Activated CD4-positive, alpha-beta memory T cell treated with anti-CD3 and anti-CD28 coated beads for 36 hours (primary cell): ENCODE data around the gene INHBC. TPM values are rescaled to one million over a fixed set of nuclear protein-coding genes. Genes with fewer than 3 reads are reported as not detected.

ENCODE experiments used
- total RNA-seq, 2 experiments: library from RNA; stranded (reverse); gene quantifications; one replicate each; pipeline ENCODE4 v1.2.3, GENCODE V29; 2021

INHBC gene
- total RNA-seq, 2 experiments from 2014 or later = not detected

Other genes with a start within 250 kb of the INHBC start
- under 1 TPM; 0.24 to 0.46 TPM for gene NXPH4, start 218.0 kb upstream of the INHBC start, total RNA-seq
- 100 to 1,000 TPM; 401 to 404 TPM for gene SHMT2, start 205.1 kb upstream of the INHBC start, total RNA-seq
- gene STAC3, start 183.6 kb upstream of the INHBC start, total RNA-seq = 1 to 10 TPM; 1.9 to 2.0 TPM
- 10 to 100 TPM; 42.2 to 51.4 TPM for gene R3HDM2, start 3.7 kb upstream of the INHBC start, total RNA-seq
- under 1 TPM; 0.34 to 0.69 TPM for gene INHBE, start 20.5 kb downstream of the INHBC start, total RNA-seq
- gene GLI1, start 25.0 kb downstream of the INHBC start, total RNA-seq = under 1 TPM in 1 of 2 experiments, not detected in 1; 0.07 TPM
- 10 to 100 TPM; 78.9 to 88.4 TPM for gene ARHGAP9, start 45.1 kb downstream of the INHBC start, total RNA-seq
- gene MARS1, start 53.3 kb downstream of the INHBC start, total RNA-seq = 100 to 1,000 TPM; 354 to 364 TPM
- gene DDIT3, start 85.7 kb downstream of the INHBC start, total RNA-seq = 10 to 100 TPM; 24.1 to 25.2 TPM
- 10 to 100 TPM; 43.5 to 48.2 TPM for gene MBD6, start 88.0 kb downstream of the INHBC start, total RNA-seq
- 10 to 100 TPM; 81.0 to 85.2 TPM for gene DCTN2, start 112.4 kb downstream of the INHBC start, total RNA-seq
- under 1 TPM; 0.90 to 0.99 TPM for gene KIF5A, start 115.3 kb downstream of the INHBC start, total RNA-seq
- gene PIP4K2C, start 156.4 kb downstream of the INHBC start, total RNA-seq = 10 to 100 TPM; 17.8 to 20.6 TPM
- 10 to 100 TPM; 15.4 to 15.8 TPM for gene DTX3, start 170.0 kb downstream of the INHBC start, total RNA-seq
- 1 to 10 TPM; 1.4 to 2.5 TPM for gene ARHGEF25, start 176.7 kb downstream of the INHBC start, total RNA-seq
- 1 to 10 TPM; 1.7 to 2.1 TPM for gene B4GALNT1, start 198.4 kb downstream of the INHBC start, total RNA-seq